ENCODE measurements around the gene C4orf50. TPM values are rescaled to one million over a fixed set of nuclear protein-coding genes. Genes with fewer than 3 reads are reported as not detected.
A peak's percentile ranks its signal among the peaks of the same experiment; 100 is the strongest.

The C4orf50 gene
- total and polyA plus RNA-seq, 4 experiments from 2014 or later: 0.02 to 0.26 (median 0.25) TPM; not detected in 1

- intact Hi-C loops (cut with micrococcal nuclease): no loop called here
- Mint-ChIP-seq H3K9me3 (peaks cover 0 to 6% (median under 1%) of the 10 kb centered on the region in 8 donors), H3K27ac (no peak overlapping the region), H3K4me3 (peak overlapping the region in 3 of 8 donors; percentile 20 to 63 (median 45)), H3K4me1 (peaks cover 1 to 7% (median 6%) of the 10 kb centered on the region in 4 donors), H3K27me3 (peaks cover 43 to 48% of the 10 kb centered on the region in 2 donors), H3K36me3 (peaks cover 0 to 3% of the 10 kb centered on the region in 2 donors)
- no peaks in the 10 kb centered on the region for H3K4me1 ChIP-seq (ENCODE audit: insufficient read depth, low read length)
- POLR2A ChIA-PET (ENCODE audit: partially characterized antibody): no interaction called here
- no peaks in the 10 kb centered on the region for H3K36me3 ChIP-seq (ENCODE audit: insufficient read depth, low read length)
- H3K4me3 ChIP-seq (ENCODE audit: low read length in 2 of 2): no peak overlapping the region
- CTCF ChIA-PET (ENCODE audit: partially characterized antibody): no interaction called here
- H3K27me3 ChIP-seq (ENCODE audit: insufficient read depth, low read length): peaks cover 24% of the 10 kb centered on the region
- no peak overlapping the region for H3K27ac ChIP-seq (ENCODE audit: low read depth, low read length)
- H3K9me3 ChIP-seq (ENCODE audit: control insufficient read depth in 1 of 2, low read length in 2 of 2): no peaks in the 10 kb centered on the region
- no peak for DNase-seq
These were observed 129.8 kb downstream of the C4orf50 start for GRCh38 chr4:5888222-5889001.

GRCh38 chr4:5887361-5888221, 130.6 kb downstream of the C4orf50 start:
- peaks cover 24% of the 10 kb centered on the region for H3K27me3 ChIP-seq (ENCODE audit: insufficient read depth, low read length)
- no peak overlapping the region for H3K4me3 ChIP-seq (ENCODE audit: low read length in 2 of 2)
- no peaks in the 10 kb centered on the region for H3K9me3 ChIP-seq (ENCODE audit: control insufficient read depth in 1 of 2, low read length in 2 of 2)
- no peak for DNase-seq
- H3K27ac Mint-ChIP-seq: no peak overlapping the region
- H3K4me3 Mint-ChIP-seq: no peak overlapping the region
- no peaks in the 10 kb centered on the region for H3K4me1 ChIP-seq (ENCODE audit: insufficient read depth, low read length)
- H3K4me1 Mint-ChIP-seq: peaks cover 0 to 5% (median 4%) of the 10 kb centered on the region in 4 donors
- intact Hi-C loops (cut with micrococcal nuclease): no loop called here
- H3K27me3 Mint-ChIP-seq: peaks cover 41 to 50% of the 10 kb centered on the region in 2 donors
- H3K36me3 Mint-ChIP-seq: peaks cover 0 to 3% of the 10 kb centered on the region in 2 donors
- POLR2A ChIA-PET (ENCODE audit: partially characterized antibody): no interaction called here
- CTCF ChIA-PET (ENCODE audit: partially characterized antibody): no interaction called here
- H3K9me3 Mint-ChIP-seq: peaks cover 0 to 6% (median 0%) of the 10 kb centered on the region in 8 donors
- no peak overlapping the region for H3K27ac ChIP-seq (ENCODE audit: low read depth, low read length)
- H3K36me3 ChIP-seq (ENCODE audit: insufficient read depth, low read length): no peaks in the 10 kb centered on the region

GRCh38 chr4:5887011-5887360, 131.2 kb downstream of the C4orf50 start:
- ChIA-PET POLR2A (ENCODE audit: partially characterized antibody) (no interaction called here), CTCF (ENCODE audit: partially characterized antibody) (no interaction called here)
- Mint-ChIP-seq H3K9me3 (peaks cover 0 to 6% (median 0%) of the 10 kb centered on the region in 8 donors), H3K27ac (no peak overlapping the region), H3K36me3 (peaks cover 0 to 3% of the 10 kb centered on the region in 2 donors), H3K4me3 (no peak overlapping the region), H3K27me3 (peaks cover 39 to 53% of the 10 kb centered on the region in 2 donors), H3K4me1 (peaks cover 0 to 5% (median 4%) of the 10 kb centered on the region in 4 donors)
- intact Hi-C loops (cut with micrococcal nuclease): no loop called here
- H3K36me3 ChIP-seq (ENCODE audit: insufficient read depth, low read length): no peaks in the 10 kb centered on the region
- no peak overlapping the region for H3K27ac ChIP-seq (ENCODE audit: low read depth, low read length)
- DNase-seq: no peak
- no peaks in the 10 kb centered on the region for H3K4me1 ChIP-seq (ENCODE audit: insufficient read depth, low read length)
- H3K9me3 ChIP-seq (ENCODE audit: control insufficient read depth in 1 of 2, low read length in 2 of 2): no peaks in the 10 kb centered on the region
- H3K27me3 ChIP-seq (ENCODE audit: insufficient read depth, low read length): peaks cover 22% of the 10 kb centered on the region
- H3K4me3 ChIP-seq (ENCODE audit: low read length in 2 of 2): no peak overlapping the region

- Histone ChIP-seq H3K36me3 (ENCODE audit: insufficient read depth, low read length) (no peaks in the 10 kb centered on the region), H3K4me1 (ENCODE audit: insufficient read depth, low read length) (no peaks in the 10 kb centered on the region), H3K27ac (ENCODE audit: low read depth, low read length) (no peak overlapping the region), H3K9me3 (ENCODE audit: control insufficient read depth in 1 of 2, low read length in 2 of 2) (no peaks in the 10 kb centered on the region), H3K27me3 (ENCODE audit: insufficient read depth, low read length) (peaks cover 19% of the 10 kb centered on the region), H3K4me3 (ENCODE audit: low read length in 2 of 2) (no peak overlapping the region)
- ChIA-PET POLR2A (ENCODE audit: partially characterized antibody) (no interaction called here), CTCF (ENCODE audit: partially characterized antibody) (no interaction called here)
- Mint-ChIP-seq H3K4me1 (peaks cover 0 to 5% (median 3%) of the 10 kb centered on the region in 4 donors), H3K27me3 (peaks cover 32 to 48% of the 10 kb centered on the region in 2 donors), H3K27ac (no peak overlapping the region), H3K4me3 (peak overlapping the region in 1 of 8 donors; percentile 17), H3K9me3 (peaks cover 0 to 3% (median 0%) of the 10 kb centered on the region in 8 donors), H3K36me3 (no peaks in the 10 kb centered on the region)
- intact Hi-C loops (cut with micrococcal nuclease): no loop called here
- no peak for DNase-seq
These were observed 132.5 kb downstream of the C4orf50 start for GRCh38 chr4:5885733-5886132.

- DNase-seq: no peak
- intact Hi-C loops (cut with micrococcal nuclease): no loop called here
- ChIA-PET POLR2A (ENCODE audit: partially characterized antibody) (no interaction called here), CTCF (ENCODE audit: partially characterized antibody) (no interaction called here)
- Histone ChIP-seq H3K4me1 (ENCODE audit: insufficient read depth, low read length) (no peaks in the 10 kb centered on the region), H3K27ac (ENCODE audit: low read depth, low read length) (no peak overlapping the region), H3K9me3 (ENCODE audit: control insufficient read depth in 1 of 2, low read length in 2 of 2) (no peaks in the 10 kb centered on the region), H3K4me3 (ENCODE audit: low read length in 2 of 2) (no peak overlapping the region), H3K27me3 (ENCODE audit: insufficient read depth, low read length) (peaks cover 17% of the 10 kb centered on the region), H3K36me3 (ENCODE audit: insufficient read depth, low read length) (no peaks in the 10 kb centered on the region)
- H3K4me1 Mint-ChIP-seq: peaks cover 0 to 5% (median 3%) of the 10 kb centered on the region in 4 donors
- H3K27ac Mint-ChIP-seq: no peak overlapping the region
- H3K4me3 Mint-ChIP-seq: no peak overlapping the region
- no peaks in the 10 kb centered on the region for H3K36me3 Mint-ChIP-seq
- peaks cover 0 to 4% (median 0%) of the 10 kb centered on the region in 8 donors for H3K9me3 Mint-ChIP-seq
- peaks cover 34 to 46% of the 10 kb centered on the region in 2 donors for H3K27me3 Mint-ChIP-seq
These were observed 133.4 kb downstream of the C4orf50 start for GRCh38 chr4:5884796-5885195.

- Histone ChIP-seq H3K27me3 (ENCODE audit: insufficient read depth, low read length) (peaks cover 8% of the 10 kb centered on the region), H3K4me1 (ENCODE audit: insufficient read depth, low read length) (no peaks in the 10 kb centered on the region), H3K4me3 (ENCODE audit: low read length in 2 of 2) (no peak overlapping the region), H3K9me3 (ENCODE audit: control insufficient read depth in 1 of 2, low read length in 2 of 2) (no peaks in the 10 kb centered on the region), H3K36me3 (ENCODE audit: insufficient read depth, low read length) (no peaks in the 10 kb centered on the region), H3K27ac (ENCODE audit: low read depth, low read length) (no peak overlapping the region)
- Mint-ChIP-seq H3K9me3 (peaks cover 0 to 7% (median under 1%) of the 10 kb centered on the region in 8 donors), H3K4me1 (peaks cover 0 to 2% (median 2%) of the 10 kb centered on the region in 4 donors), H3K4me3 (no peak overlapping the region), H3K27me3 (peaks cover 29 to 37% of the 10 kb centered on the region in 2 donors), H3K36me3 (no peaks in the 10 kb centered on the region), H3K27ac (no peak overlapping the region)
- intact Hi-C loops (cut with micrococcal nuclease): no loop called here
- DNase-seq: no peak
- POLR2A ChIA-PET (ENCODE audit: partially characterized antibody): no interaction called here
- CTCF ChIA-PET (ENCODE audit: partially characterized antibody): no interaction called here
These were observed 134.3 kb downstream of the C4orf50 start for GRCh38 chr4:5883916-5884315.

GRCh38 chr4:5882947-5883346, 135.3 kb downstream of the C4orf50 start:
- Mint-ChIP-seq H3K9me3 (peaks cover 0 to 9% (median under 1%) of the 10 kb centered on the region in 8 donors), H3K27ac (no peak overlapping the region), H3K27me3 (peaks cover 29 to 35% of the 10 kb centered on the region in 2 donors), H3K4me1 (no peaks in the 10 kb centered on the region), H3K36me3 (no peaks in the 10 kb centered on the region), H3K4me3 (no peak overlapping the region)
- Histone ChIP-seq H3K4me1 (ENCODE audit: insufficient read depth, low read length) (no peaks in the 10 kb centered on the region), H3K27me3 (ENCODE audit: insufficient read depth, low read length) (peaks cover 5% of the 10 kb centered on the region), H3K36me3 (ENCODE audit: insufficient read depth, low read length) (no peaks in the 10 kb centered on the region), H3K27ac (ENCODE audit: low read depth, low read length) (no peak overlapping the region), H3K9me3 (ENCODE audit: control insufficient read depth in 1 of 2, low read length in 2 of 2) (no peaks in the 10 kb centered on the region), H3K4me3 (ENCODE audit: low read length in 2 of 2) (no peak overlapping the region)
- ChIA-PET POLR2A (ENCODE audit: partially characterized antibody) (no interaction called here), CTCF (ENCODE audit: partially characterized antibody) (no interaction called here)
- intact Hi-C loops (cut with micrococcal nuclease): no loop called here
- DNase-seq: no peak
